IMR-90 (cell line): ENCODE data around the gene HGF. TPM values are rescaled to one million over a fixed set of nuclear protein-coding genes. Genes with fewer than 3 reads are reported as not detected.

Experiments used
- ATAC-seq: fragments of 200-7000 bp; cut with Tn5 transposase; 2 replicates; pipeline ENCODE4 v1.9.1; 2020; ENCODE audit warnings: low read depth, mild to moderate bottlenecking, moderate library complexity
- BruUV-seq: library from RNA; stranded (reverse); fragments of 400-500 nt; replicated peaks from 2 replicates; lab custom pipeline; 2021; lab: Mats Ljungman, UMichigan
- CTCF ChIA-PET: fragments of 300-600 bp; formaldehyde crosslinking; extraction: SDS; loops from one replicate; lab custom pipeline; 2021; ENCODE audit warnings: antibody characterized with exemption; lab: Yijun Ruan, JAX
- POLR2A ChIA-PET: fragments of 300-600 bp; sonication (Branson Sonifier 250); formaldehyde crosslinking; loops from one replicate; lab custom pipeline; 2022; ENCODE audit warnings: antibody characterized with exemption; ENCODE audit not compliant: unreplicated experiment; lab: Charles Lee
- DNase-seq: peaks from one replicate; pipeline ENCODE4 v3.0.0; 2013
- H2AFZ ChIP-seq: replicated peaks from 2 replicates; pipeline ENCODE3; 2013; ENCODE audit warnings: low read length, mild to moderate bottlenecking; ENCODE audit not compliant: poor library complexity
- H2AK5ac ChIP-seq: 2 replicates; pipeline ENCODE4 v1.6.1; 2013; ENCODE audit warnings: low read depth, low read length, inconsistent platforms
- H2AK9ac ChIP-seq: replicated peaks from 2 replicates; pipeline ENCODE3; 2013; ENCODE audit warnings: mild to moderate bottlenecking, low read depth, low read length, moderate library complexity; ENCODE audit not compliant: poor library complexity
- H2BK120ac ChIP-seq: 2 replicates; pipeline ENCODE4 v1.6.1; 2013; ENCODE audit warnings: low read depth, low read length, inconsistent platforms
- H2BK15ac ChIP-seq: 3 replicates; pipeline ENCODE4 v1.6.1; 2013; ENCODE audit warnings: low read depth, low read length, inconsistent platforms
- H2BK20ac ChIP-seq: 2 replicates; pipeline ENCODE4 v1.6.1; 2013; ENCODE audit warnings: low read depth, mild to moderate bottlenecking, inconsistent platforms, low read length, moderate library complexity
- H2BK5ac ChIP-seq: 2 replicates; pipeline ENCODE4 v1.6.1; 2013; ENCODE audit warnings: mild to moderate bottlenecking, low read depth, low read length, inconsistent platforms; ENCODE audit not compliant: poor library complexity, severe bottlenecking
- H3K14ac ChIP-seq: replicated peaks from 2 replicates; pipeline ENCODE4 v1.6.1; 2013; ENCODE audit warnings: low read depth, low read length, inconsistent platforms
- H3K18ac ChIP-seq: 2 replicates; pipeline ENCODE4 v1.6.1; 2013; ENCODE audit warnings: low read depth, low read length, control low read depth
- H3K23ac ChIP-seq: 2 replicates; pipeline ENCODE4 v1.6.1; 2013; ENCODE audit warnings: low read depth, low read length, inconsistent platforms
- H3K27ac ChIP-seq: 2 replicates; pipeline ENCODE4 v1.5.1; 2013; ENCODE audit warnings: mild to moderate bottlenecking, control low read depth, low read length; ENCODE audit not compliant: insufficient read depth
- H3K27me3 ChIP-seq: 2 replicates; pipeline ENCODE4 v1.6.1; 2013; ENCODE audit warnings: low read length; ENCODE audit not compliant: control insufficient read depth, insufficient read depth
- H3K36me3 ChIP-seq: 2 replicates; pipeline ENCODE4 v1.6.1; 2013; ENCODE audit warnings: low read length, mixed read lengths; ENCODE audit not compliant: control insufficient read depth, insufficient read depth
- H3K4ac ChIP-seq: 2 replicates; pipeline ENCODE4 v1.6.1; 2013; ENCODE audit warnings: low read depth, low read length, inconsistent platforms
- H3K4me1 ChIP-seq: 2 replicates; pipeline ENCODE4 v1.6.1; 2013; ENCODE audit warnings: low read length, mixed read lengths; ENCODE audit not compliant: control insufficient read depth, insufficient read depth
- H3K4me2 ChIP-seq: 2 replicates; pipeline ENCODE4 v1.6.1; 2013; ENCODE audit warnings: low read depth, mild to moderate bottlenecking, control low read depth, low read length, moderate library complexity
- H3K4me3 ChIP-seq: 2 replicates; pipeline ENCODE4 v1.5.1; 2013; ENCODE audit warnings: low read depth, mild to moderate bottlenecking, control low read depth, low read length, moderate library complexity; ENCODE audit not compliant: insufficient read depth
- H3K56ac ChIP-seq: 2 replicates; pipeline ENCODE4 v1.6.1; 2013; ENCODE audit warnings: low read length, inconsistent platforms; ENCODE audit not compliant: insufficient read depth; ENCODE audit errors: extremely low read depth
- H3K79me1 ChIP-seq, 2 experiments: 2 replicates each; pipeline ENCODE4 v1.6.1; 2013; ENCODE audit warnings: low read length in 2 of 2, inconsistent platforms in 1 of 2, low read depth in 1 of 2
- H3K9ac ChIP-seq: 2 replicates; pipeline ENCODE4 v1.6.1; 2013; ENCODE audit warnings: low read depth, low read length, control low read depth
- H3K9me1 ChIP-seq: 2 replicates; pipeline ENCODE4 v1.6.1; 2013; ENCODE audit warnings: low read length, inconsistent platforms; ENCODE audit not compliant: insufficient read depth
- H3K9me3 ChIP-seq: 2 replicates; pipeline ENCODE4 v1.6.1; 2013; ENCODE audit warnings: low read length; ENCODE audit not compliant: control insufficient read depth, insufficient read depth
- H4K20me1 ChIP-seq: 2 replicates; pipeline ENCODE4 v1.6.1; 2013; ENCODE audit warnings: low read length, inconsistent platforms; ENCODE audit not compliant: insufficient read depth
- H4K5ac ChIP-seq: 2 replicates; pipeline ENCODE4 v1.6.1; 2013; ENCODE audit warnings: mild to moderate bottlenecking, low read depth, low read length, control low read depth
- H4K8ac ChIP-seq, 2 experiments: 2 replicates each; pipeline ENCODE4 v1.6.1; 2013; ENCODE audit warnings: low read depth in 2 of 2, low read length in 2 of 2, control low read depth in 1 of 2, inconsistent platforms in 1 of 2
- H4K91ac ChIP-seq: 2 replicates; pipeline ENCODE4 v1.6.1; 2013; ENCODE audit warnings: low read depth, low read length, inconsistent platforms; ENCODE audit not compliant: insufficient read depth
- BHLHE40 ChIP-seq: fragments of 150-350 bp; IDR thresholded peaks from 2 replicates; pipeline ENCODE4 v1.6.1; 2016; ENCODE audit warnings: mild to moderate bottlenecking, low read depth, low read length
- CEBPB ChIP-seq: IDR thresholded peaks from 2 replicates; pipeline ENCODE4 v1.6.1; 2012; ENCODE audit warnings: low read depth, low read length, improper control_type of control experiment
- CHD1 ChIP-seq: IDR thresholded peaks from 2 replicates; pipeline ENCODE4 v1.6.1; 2012; ENCODE audit warnings: low read depth, low read length, improper control_type of control experiment
- CTCF ChIP-seq: conservative IDR thresholded peaks from 2 replicates; pipeline ENCODE4 v1.5.1; 2012; ENCODE audit warnings: mild to moderate bottlenecking, low read depth, low read length, improper control_type of control experiment
- FOS ChIP-seq: fragments of 150-350 bp; IDR thresholded peaks from 2 replicates; pipeline ENCODE4 v1.6.1; 2016; ENCODE audit warnings: low read depth, low read length
- MAFK ChIP-seq: IDR thresholded peaks from 2 replicates; pipeline ENCODE4 v1.6.1; 2012; ENCODE audit warnings: low read depth, low read length, improper control_type of control experiment
- MXI1 ChIP-seq: IDR thresholded peaks from 2 replicates; pipeline ENCODE4 v1.6.1; 2012; ENCODE audit warnings: low read depth, mild to moderate bottlenecking, low read length, moderate library complexity, borderline replicate concordance
- NFE2L2 ChIP-seq: fragments of 150-350 bp; IDR thresholded peaks from 2 replicates; pipeline ENCODE4 v1.6.1; 2016; ENCODE audit warnings: low read depth, mild to moderate bottlenecking, low read length
- POLR2A ChIP-seq: IDR thresholded peaks from 2 replicates; pipeline ENCODE4 v1.6.1; 2012; ENCODE audit warnings: mild to moderate bottlenecking, low read depth, low read length
- RAD21 ChIP-seq: IDR thresholded peaks from 2 replicates; pipeline ENCODE4 v1.6.1; 2012; ENCODE audit warnings: low read length, improper control_type of control experiment
- RCOR1 ChIP-seq: IDR thresholded peaks from 2 replicates; pipeline ENCODE4 v1.6.1; 2012; ENCODE audit warnings: mild to moderate bottlenecking, low read length, improper control_type of control experiment; ENCODE audit not compliant: insufficient replicate concordance
- RFX5 ChIP-seq: IDR thresholded peaks from 2 replicates; pipeline ENCODE4 v1.8.0; 2012; ENCODE audit warnings: low read depth, mild to moderate bottlenecking, low read length, moderate library complexity
- SMC3 ChIP-seq: fragments of 150-350 bp; IDR thresholded peaks from 2 replicates; pipeline ENCODE4 v1.6.1; 2016; ENCODE audit warnings: low read depth, mild to moderate bottlenecking, antibody characterized with exemption, low read length, moderate library complexity
- USF2 ChIP-seq: fragments of 150-350 bp; IDR thresholded peaks from 2 replicates; pipeline ENCODE4 v1.6.1; 2017; ENCODE audit warnings: mild to moderate bottlenecking, antibody characterized with exemption, low read length, low read depth
- WGBS, 2 experiments: methylation state at CpG; one replicate each; pipeline versions ENCODE4 v1.1.5 to v1.1.7; 2013; ENCODE audit warnings: missing lambda C conversion rate in 2 of 2; ENCODE audit not compliant: insufficient read length in 1 of 2; ENCODE audit errors: extremely low coverage in 2 of 2; 5-methylcytosine and 5-hydroxymethylcytosine counted together
- dilution Hi-C: fragments of 300-500 bp; cut with HindIII; formaldehyde crosslinking; loops from one replicate; pipeline ENCODE4 v1.14.3; 2018; ENCODE audit warnings: low sequenced_read_pairs; ENCODE audit not compliant: unreplicated experiment
- in situ Hi-C: fragments of 300-500 bp; cut with MboI; formaldehyde crosslinking; loops from 3 replicates; pipeline ENCODE4 v1.14.3; 2019; ENCODE audit warnings: low sequenced_read_pairs, inconsistent platforms, mixed read lengths
- intact Hi-C: fragments of 100-400 bp; cut with micrococcal nuclease; formaldehyde crosslinking; loops from 2 replicates; pipeline ENCODE4 v1.10.0; 2022
- polyA plus RNA-seq, 3 experiments: library from polyadenylated mRNA; depleted of rRNA; stranded (reverse); fragments of >200 nt; gene quantifications; 2 replicates each; pipeline ENCODE4 v1.2.3, GENCODE V29; 2012; ENCODE audit warnings: low replicate concordance in 1 of 3
- total RNA-seq: library from RNA; depleted of rRNA; stranded (reverse); fragments of >200 nt; gene quantifications from 2 replicates; pipeline ENCODE4 v1.2.3, GENCODE V29; 2012
- TF ChIP-seq, protein P1 (sequence below): fragments of 150-350 bp; IDR thresholded peaks from 2 replicates; pipeline ENCODE4 v1.6.1; 2016; ENCODE audit warnings: low read depth, mild to moderate bottlenecking, low read length, moderate library complexity, borderline replicate concordance

HGF gene
- total and polyA plus RNA-seq, 2 of the 4 experiments (the other 2 are of a cell fraction): 16.8 to 50.9 TPM

DNA sequence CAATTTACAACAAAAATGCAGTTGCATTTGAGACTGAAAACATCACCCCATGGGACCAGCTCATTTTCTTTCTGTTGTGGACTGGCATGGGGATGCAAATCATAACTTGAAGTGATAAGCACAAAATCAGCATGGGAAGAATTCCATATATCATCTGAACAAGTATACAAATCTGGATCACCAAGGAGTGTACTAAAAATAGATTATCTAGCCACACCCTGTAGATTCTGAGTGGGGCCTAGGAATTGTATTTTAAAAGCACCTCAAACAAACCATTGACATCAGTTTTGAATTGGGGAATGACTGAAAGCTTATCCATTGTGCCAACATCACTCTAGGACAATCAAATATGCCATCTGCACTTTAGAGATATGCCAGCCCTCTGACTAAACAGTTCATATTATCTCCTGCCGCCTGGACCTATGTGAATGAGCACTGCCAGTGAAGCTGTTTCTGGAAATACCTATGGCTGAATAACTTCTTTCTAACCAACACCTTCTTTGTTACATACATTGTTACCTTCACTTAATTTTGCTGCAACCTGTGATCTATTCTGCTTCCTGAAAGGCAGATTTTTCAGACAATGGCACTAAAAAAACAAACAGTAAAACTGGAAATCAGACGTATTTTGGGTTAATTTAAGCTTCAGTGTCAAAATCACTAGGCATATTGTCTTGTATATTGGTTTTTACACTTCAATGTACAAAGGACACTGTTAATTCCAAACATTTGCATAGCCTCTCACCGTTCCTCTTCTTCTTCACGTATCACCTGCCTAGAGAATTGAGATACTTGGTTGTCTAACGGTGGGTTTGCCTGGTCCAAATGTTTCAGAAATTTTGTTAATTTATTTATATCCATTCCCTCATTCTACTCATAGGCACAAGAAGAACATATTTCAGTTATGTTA lies 42.4 kb upstream of the HGF start:
- in situ Hi-C loops (no loop called here), dilution Hi-C loops (no loop called here), intact Hi-C loops (no loop called here)
- Histone ChIP-seq H3K9me3 (no peaks in the 10 kb centered on the region), H2BK120ac (no peak overlapping the region), H4K5ac (no peak overlapping the region), H3K27ac (no peak overlapping the region), H4K20me1 (no peaks in the 10 kb centered on the region), H3K4me3 (no peak overlapping the region), H3K4ac (no peak overlapping the region), H4K8ac (no peak overlapping the region), H3K14ac (no peak overlapping the region), H2BK20ac (no peak overlapping the region), H3K56ac (no peak overlapping the region), H3K9me1 (no peaks in the 10 kb centered on the region), H4K91ac (no peak overlapping the region), H3K27me3 (no peaks in the 10 kb centered on the region), H3K18ac (no peak overlapping the region), H3K79me1 (no peaks in the 10 kb centered on the region), H2AFZ (no peak overlapping the region), H3K36me3 (no peaks in the 10 kb centered on the region), H3K4me2 (no peak overlapping the region), H3K23ac (no peak overlapping the region), H2BK15ac (no peak overlapping the region), H2AK5ac (no peak overlapping the region), H2AK9ac (no peak overlapping the region), H3K9ac (no peak overlapping the region), H2BK5ac (no peak overlapping the region), H3K4me1 (no peaks in the 10 kb centered on the region)
- TF ChIP-seq SMC3: no peak
- no peak for TF ChIP-seq FOS
- TF ChIP-seq RAD21: no peak
- no peak for TF ChIP-seq CHD1
- TF ChIP-seq NFE2L2: no peak
- TF ChIP-seq MXI1: no peak
- TF ChIP-seq CEBPB: no peak
- TF ChIP-seq RFX5: no peak
- TF ChIP-seq, protein P1, sequence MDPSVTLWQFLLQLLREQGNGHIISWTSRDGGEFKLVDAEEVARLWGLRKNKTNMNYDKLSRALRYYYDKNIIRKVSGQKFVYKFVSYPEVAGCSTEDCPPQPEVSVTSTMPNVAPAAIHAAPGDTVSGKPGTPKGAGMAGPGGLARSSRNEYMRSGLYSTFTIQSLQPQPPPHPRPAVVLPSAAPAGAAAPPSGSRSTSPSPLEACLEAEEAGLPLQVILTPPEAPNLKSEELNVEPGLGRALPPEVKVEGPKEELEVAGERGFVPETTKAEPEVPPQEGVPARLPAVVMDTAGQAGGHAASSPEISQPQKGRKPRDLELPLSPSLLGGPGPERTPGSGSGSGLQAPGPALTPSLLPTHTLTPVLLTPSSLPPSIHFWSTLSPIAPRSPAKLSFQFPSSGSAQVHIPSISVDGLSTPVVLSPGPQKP: no peak
- no peak for TF ChIP-seq POLR2A
- no peak for TF ChIP-seq CTCF
- TF ChIP-seq USF2: no peak
- no peak for TF ChIP-seq BHLHE40
- TF ChIP-seq RCOR1: no peak
- no peak for TF ChIP-seq MAFK
- ATAC-seq (no peak), DNase-seq (no peak)
- POLR2A ChIA-PET: no interaction called here
- WGBS, 2 experiments: no CpG with 5 or more reads among the region's 5 CpGs
- CTCF ChIA-PET: no interaction called here
- BruUV-seq: no TSS peak
